GM18499 (cell line): ENCODE measurements around the gene GPSM1.

Experiments
- ATAC-seq: cut with Tn5 transposase; IDR thresholded peaks from one replicate; pipeline ENCODE4 v1.9.1; 2021; ENCODE audit warnings: moderate number of reproducible peaks; ENCODE audit not compliant: insufficient read depth, unreplicated experiment

Gene GPSM1

GRCh38 chr9:136387217-136387616 is 59.9 kb downstream of the GPSM1 start:
- no peak for ATAC-seq

DNA sequence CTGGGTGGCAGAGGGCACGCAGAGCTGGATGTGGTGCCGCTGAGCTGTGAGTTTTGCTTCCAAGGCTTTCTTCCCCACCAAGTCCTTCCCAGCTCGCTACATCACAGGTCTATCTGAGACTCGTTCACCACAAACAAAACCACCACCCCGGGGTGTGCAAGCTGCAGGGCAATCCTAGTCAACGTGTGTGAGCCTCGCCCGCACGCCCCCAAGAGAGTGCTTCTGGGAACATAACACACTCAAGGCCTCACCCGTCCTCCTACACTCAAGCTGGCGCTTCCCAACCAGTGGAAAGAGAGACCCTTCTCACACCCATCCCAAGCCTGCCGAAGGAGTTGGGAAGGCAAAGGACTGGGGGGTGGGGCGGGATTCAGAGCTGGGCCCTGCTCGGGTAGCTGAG is 62.1 kb downstream of the GPSM1 start:
- ATAC-seq = no peak

DNA sequence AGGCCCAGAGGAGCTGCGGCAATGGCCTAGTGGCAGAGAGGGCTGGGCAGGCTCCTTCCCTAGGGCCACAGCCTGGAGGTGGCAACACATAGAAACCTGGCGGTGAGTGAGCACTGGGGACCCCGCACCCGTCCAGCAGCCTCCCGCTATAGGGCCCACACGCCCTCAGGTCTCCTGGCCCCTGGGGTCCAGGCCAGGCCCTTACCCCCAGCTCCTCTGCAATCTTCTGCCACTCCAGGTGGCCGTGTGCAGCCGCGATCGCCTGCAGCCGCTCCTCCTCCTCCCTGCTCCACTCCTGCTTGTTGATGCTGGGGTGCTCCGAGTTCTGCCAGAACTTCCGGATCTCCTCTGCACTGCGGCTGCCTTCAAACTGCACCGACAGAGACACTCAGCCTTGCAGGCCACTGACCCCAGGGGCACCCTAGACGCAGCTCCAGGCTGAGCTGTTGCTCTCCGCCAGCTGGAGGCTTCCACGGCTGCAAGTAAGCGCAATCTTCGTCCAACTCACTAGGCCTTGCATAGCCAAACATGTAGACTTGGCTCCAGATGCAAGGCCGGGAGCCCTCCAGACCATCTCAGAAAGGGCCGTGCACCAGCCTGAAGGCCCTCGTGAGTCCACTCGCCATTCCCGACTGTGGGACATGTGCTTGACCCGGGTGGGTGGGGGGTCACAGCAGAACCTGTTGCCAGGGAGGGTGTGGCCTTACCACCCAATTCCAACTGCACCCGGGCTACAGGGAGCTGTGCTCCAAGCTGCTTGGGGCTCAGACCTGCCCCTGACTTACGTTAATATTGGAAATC is 64.6 kb downstream of the GPSM1 start:
- no peak for ATAC-seq

GRCh38 chr9:136392538-136393449 is 65.5 kb downstream of the GPSM1 start:
- ATAC-seq = no peak

GRCh38 chr9:136393531-136393930 is 66.2 kb downstream of the GPSM1 start:
- no peak for ATAC-seq

DNA sequence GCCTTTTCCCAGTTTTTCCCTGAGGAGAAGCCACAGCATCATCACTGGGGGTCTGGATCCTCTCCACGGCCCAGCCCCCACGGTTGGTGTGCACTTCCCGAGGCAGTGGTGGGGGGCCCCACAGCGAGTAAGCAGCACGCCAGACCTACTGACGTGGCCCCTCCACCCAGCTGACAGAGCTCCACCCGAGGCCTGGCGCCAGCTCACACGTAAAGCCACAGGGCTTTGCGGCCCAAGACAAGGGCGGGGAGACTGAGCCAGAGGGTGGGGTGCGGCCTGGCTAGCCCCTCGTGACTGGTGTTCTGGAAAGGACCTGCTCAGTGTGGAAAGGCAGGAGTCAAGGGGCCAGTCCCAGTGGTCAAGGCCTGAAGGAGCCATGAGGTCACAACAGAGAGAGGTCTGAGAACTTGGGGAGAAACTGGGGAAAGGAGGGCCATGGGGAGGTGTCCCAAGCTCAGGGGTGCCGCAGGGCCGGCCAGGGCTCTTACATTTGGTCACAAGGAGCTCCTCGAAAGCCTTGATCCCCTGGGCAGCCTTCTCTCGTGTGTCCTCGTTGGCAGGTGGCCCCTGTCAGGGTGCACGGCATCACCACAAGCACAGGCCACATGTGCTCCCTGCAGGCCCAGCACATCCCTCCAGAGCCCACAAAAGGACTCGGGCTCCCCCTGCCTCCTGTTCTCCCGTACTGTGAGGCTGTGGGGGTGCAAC is 67.1 kb downstream of the GPSM1 start:
- no peak for ATAC-seq

- ATAC-seq = no peak
Measured at GRCh38 chr9:136395020-136395340, 67.6 kb downstream of the GPSM1 start.

GRCh38 chr9:136395345-136396218 is 68.2 kb downstream of the GPSM1 start:
- ATAC-seq = no peak

GRCh38 chr9:136396219-136396515 is 68.8 kb downstream of the GPSM1 start:
- no peak for ATAC-seq

DNA sequence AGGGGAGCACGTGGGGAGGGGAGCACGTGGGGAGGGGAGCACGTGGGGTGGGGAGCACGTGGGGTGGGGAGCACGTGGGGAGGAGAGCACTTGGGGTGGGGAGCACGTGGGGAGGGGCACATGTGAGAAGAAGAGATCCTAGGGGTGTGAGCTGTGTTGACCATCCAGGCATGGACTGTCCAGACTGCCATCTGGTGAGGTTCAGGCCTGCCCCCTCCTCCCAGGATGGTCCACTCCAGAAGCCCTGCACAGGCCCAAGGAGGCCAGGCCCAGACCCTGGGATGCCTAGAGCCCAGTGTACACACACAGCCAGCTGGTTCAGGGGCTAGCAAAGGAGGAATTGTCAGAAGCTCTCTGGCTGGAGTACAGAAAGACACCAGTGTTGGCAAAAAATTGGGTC is 70.3 kb downstream of the GPSM1 start:
- ATAC-seq = no peak

DNA sequence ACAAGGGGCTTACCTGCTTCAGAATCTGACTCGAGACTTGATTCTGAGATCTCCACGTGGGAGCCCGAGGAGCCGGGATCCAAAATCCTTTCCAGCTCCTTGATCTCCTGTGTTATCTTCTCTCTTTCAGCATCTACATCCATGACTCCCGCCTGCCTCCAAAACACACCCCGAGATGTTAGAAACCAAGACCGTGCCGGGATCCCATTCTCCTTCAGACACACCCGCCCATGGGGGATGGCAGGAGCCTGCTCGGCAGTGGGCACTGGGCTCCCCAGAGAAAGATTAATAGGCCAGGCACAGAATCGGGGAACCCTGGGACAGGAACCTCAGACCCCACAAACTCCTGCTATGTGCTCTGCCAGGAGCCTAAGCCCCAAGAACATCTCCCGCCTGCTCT is 70.9 kb downstream of the GPSM1 start:
- no peak for ATAC-seq

- no peak for ATAC-seq
Measured at GRCh38 chr9:136399176-136400037, 72.1 kb downstream of the GPSM1 start.

DNA sequence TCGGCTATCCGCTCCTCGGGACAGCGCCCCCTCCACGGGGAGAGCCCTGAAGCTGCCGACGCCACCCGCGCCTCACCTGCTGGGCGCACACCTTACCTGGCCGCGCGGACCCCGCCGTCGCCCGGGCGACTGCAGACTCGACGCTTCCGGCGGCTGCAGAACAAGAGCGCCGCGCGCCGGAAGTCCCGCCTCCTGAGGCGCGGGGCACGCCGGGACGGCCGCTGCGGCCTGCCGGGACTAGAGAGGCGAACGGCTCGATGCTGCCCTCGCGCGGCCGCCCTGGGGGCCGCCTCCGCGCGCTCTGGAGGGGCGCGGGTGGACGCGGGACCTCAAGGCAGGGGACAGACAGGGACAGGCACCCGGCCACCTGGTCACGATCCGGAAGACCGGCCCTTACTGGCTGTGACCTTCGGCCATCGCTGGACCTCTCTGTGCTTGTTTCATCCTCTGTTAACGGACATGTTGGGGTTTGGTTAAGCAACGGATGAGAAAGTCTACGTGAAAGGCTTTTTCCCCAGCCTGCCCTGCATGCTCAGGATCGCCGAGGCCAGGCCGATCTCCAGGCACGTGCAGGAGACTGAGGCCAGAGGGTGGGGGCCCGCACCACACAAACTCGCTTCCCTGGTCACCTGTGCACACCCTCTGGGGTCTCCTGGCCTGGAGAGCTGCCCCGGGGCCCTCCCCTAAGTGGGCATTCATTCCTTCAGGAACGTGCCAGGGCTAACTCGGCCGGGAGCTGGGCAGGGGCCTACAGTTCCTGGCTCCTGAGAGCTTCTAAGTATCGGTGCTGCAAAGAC is 72.9 kb downstream of the GPSM1 start, which contains the start of gene SNAPC4:
Gene SNAPC4 (minus strand): TSS at position 133 of the 797 bp plus-strand sequence. CDS start 1,742 bp downstream, outside the sequence.
- no peak for ATAC-seq

- no peak for ATAC-seq
Measured at GRCh38 chr9:136401173-136401922, 74.0 kb downstream of the GPSM1 start.

GRCh38 chr9:136402067-136402466 is 74.7 kb downstream of the GPSM1 start:
- ATAC-seq = no peak

- no peak for ATAC-seq
Measured at GRCh38 chr9:136403538-136403914, 76.2 kb downstream of the GPSM1 start.

GRCh38 chr9:136403915-136404800 is 76.8 kb downstream of the GPSM1 start:
- no peak for ATAC-seq
